H1 (cell line): Measurements from ENCODE around the gene DPYD.

Source experiments
- ATF2 ChIP-seq: IDR thresholded peaks from 2 replicates; pipeline ENCODE4 v1.6.1; 2012; ENCODE audit warnings: low read length, inconsistent platforms
- BRCA1 ChIP-seq: IDR thresholded peaks from 2 replicates; pipeline ENCODE4 v1.6.1; 2012; ENCODE audit warnings: low read depth, low read length, improper control_type of control experiment
- KDM5A ChIP-seq: fragments of 200-600 bp; IDR thresholded peaks from 2 replicates; pipeline ENCODE4 v1.7.1; 2012; ENCODE audit warnings: mild to moderate bottlenecking, low read length, inconsistent platforms, mixed read lengths
- PHF8 ChIP-seq: fragments of 200-600 bp; sonication (generic); conservative IDR thresholded peaks from 2 replicates; pipeline ENCODE4 v1.7.1; 2012; ENCODE audit warnings: low read depth, mild to moderate bottlenecking, inconsistent platforms, low read length, moderate library complexity
- POLR2AphosphoS5 ChIP-seq: IDR thresholded peaks from 2 replicates; pipeline ENCODE4 v1.6.1; 2011; ENCODE audit warnings: low read depth, low read length
- ZNF274 ChIP-seq: IDR thresholded peaks from 2 replicates; pipeline ENCODE4 v1.7.0; 2012; ENCODE audit warnings: low read length, borderline replicate concordance; ENCODE audit errors: extremely low read depth
- TF ChIP-seq, protein P1 (sequence below), 3 experiments: IDR thresholded peaks; 1 replicate in 2 of 3; 2 replicates in 1 of 3; pipeline versions ENCODE4 v1.5.1 to v1.6.1; 2011; ENCODE audit warnings: low read length in 3 of 3, mild to moderate bottlenecking in 3 of 3, inconsistent platforms in 2 of 3, low read depth in 1 of 3, moderate library complexity in 1 of 3; ENCODE audit not compliant: insufficient read depth in 1 of 3; ENCODE audit errors: control extremely low read depth in 1 of 3

GRCh38 chr1:97864615-97865014 is 56.2 kb downstream of the DPYD start:
- TF ChIP-seq BRCA1: no peak
- TF ChIP-seq PHF8: no peak
- TF ChIP-seq, protein P1, sequence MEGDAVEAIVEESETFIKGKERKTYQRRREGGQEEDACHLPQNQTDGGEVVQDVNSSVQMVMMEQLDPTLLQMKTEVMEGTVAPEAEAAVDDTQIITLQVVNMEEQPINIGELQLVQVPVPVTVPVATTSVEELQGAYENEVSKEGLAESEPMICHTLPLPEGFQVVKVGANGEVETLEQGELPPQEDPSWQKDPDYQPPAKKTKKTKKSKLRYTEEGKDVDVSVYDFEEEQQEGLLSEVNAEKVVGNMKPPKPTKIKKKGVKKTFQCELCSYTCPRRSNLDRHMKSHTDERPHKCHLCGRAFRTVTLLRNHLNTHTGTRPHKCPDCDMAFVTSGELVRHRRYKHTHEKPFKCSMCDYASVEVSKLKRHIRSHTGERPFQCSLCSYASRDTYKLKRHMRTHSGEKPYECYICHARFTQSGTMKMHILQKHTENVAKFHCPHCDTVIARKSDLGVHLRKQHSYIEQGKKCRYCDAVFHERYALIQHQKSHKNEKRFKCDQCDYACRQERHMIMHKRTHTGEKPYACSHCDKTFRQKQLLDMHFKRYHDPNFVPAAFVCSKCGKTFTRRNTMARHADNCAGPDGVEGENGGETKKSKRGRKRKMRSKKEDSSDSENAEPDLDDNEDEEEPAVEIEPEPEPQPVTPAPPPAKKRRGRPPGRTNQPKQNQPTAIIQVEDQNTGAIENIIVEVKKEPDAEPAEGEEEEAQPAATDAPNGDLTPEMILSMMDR (IDR thresholded peaks at IDR 0.05; ENCODE audit: control extremely low read depth in 1 of 3, insufficient read depth in 1 of 3, low read depth in 1 of 3, low read length in 3 of 3): no peak
- TF ChIP-seq ZNF274: no peak
- no peak for TF ChIP-seq ATF2
- TF ChIP-seq POLR2AphosphoS5: no peak
- no peak for TF ChIP-seq KDM5A
